Stimulated activated CD8-positive, alpha-beta memory T cell treated with anti-CD3 and anti-CD28 coated beads, Interleukin-15, amount 100 ng/mL, for 24 hours (primary cell): ENCODE measurements around the gene KRTAP4-1.
"Not testable (repeated sequence)": the region's sequence is repeated elsewhere in the genome, so short reads cannot be mapped to it uniquely, and the experiment has no call there.

Experiments
- DNase-seq: peaks from one replicate; pipeline ENCODE4 v3.0.0-alpha.2; 2020; ENCODE audit warnings: low read depth

KRTAP4-1 gene

DNA sequence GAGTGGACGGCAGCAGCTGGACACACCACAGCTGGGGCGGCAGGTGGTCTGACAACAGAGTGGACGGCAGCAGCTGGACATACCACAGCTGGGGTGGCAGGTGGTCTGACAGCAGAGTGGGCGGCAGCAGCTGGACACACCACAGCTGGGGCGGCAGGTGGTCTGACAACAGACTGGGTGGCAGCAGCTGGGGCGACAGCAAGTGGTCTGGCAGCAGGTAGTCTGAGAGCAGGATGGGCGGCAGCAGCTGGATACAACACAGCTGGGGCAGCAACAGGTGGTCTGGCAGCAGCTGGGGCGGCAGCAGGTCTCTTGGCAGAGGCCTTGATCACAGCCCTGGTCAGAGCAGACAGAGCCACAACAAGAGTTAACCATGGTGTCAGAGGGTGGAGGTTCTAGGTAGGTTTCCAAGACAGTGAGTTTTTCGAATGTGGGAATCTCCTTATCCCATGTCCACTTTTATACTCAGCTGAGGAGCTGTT, at the start of gene KRTAP4-1:
Gene KRTAP4-1, minus strand, starts transcription at position 432 of the 482 bp plus-strand sequence. Its CDS starts 57 bp downstream, at position 375.
- DNase-seq = no peak

DNA sequence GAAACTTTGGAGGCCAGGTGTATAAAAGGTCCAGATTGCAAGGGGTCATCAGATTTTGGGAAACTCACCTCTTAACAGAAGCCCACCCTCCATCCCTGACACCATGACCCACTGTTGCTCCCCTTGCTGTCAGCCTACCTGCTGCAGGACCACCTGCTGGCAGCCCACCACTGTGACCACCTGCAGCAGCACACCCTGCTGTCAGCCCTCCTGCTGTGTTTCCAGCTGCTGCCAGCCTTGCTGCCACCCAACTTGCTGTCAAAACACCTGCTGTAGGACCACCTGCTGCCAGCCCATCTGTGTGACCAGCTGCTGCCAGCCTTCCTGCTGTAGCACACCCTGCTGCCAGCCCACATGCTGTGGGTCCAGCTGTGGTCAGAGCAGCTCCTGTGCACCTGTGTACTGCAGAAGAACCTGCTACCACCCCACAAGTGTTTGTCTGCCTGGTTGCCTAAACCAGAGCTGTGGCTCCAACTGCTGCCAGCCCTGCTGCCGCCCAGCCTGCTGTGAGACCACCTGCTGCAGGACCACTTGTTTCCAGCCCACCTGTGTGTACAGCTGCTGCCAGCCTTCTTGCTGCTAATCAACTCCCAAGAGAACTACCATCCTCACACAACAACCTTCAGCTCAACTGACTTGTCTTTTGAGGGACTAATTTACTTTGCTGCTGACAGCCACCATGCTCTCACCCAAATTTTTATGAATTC, 47.8 kb upstream of the KRTAP4-1 start, which contains the start of gene KRTAP9-3:
Gene KRTAP9-3, plus strand, starts transcription at position 51 of the 707 bp plus-strand sequence. Its CDS starts 53 bp downstream, at position 104.
- DNase-seq = not testable (repeated sequence)

DNA sequence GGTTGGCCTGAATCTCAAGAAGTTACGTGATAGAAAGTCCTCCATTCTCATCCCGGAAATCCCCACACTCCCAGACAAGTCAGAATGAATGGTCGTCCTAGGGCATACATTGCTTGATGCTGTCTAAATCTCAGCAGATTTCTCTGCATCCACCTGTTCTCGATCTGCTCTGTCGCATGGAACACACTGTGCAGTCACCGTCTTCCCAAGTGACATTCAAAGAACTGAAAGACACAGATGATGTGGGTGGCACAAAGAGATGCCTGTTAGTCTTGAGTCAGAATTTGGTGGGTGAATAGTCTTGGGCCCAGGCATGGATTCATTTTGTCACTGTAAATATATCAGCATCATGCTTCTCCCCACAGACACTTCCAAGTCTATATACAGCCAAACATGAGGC, 47.0 kb upstream of the KRTAP4-1 start:
- no peak for DNase-seq

DNA sequence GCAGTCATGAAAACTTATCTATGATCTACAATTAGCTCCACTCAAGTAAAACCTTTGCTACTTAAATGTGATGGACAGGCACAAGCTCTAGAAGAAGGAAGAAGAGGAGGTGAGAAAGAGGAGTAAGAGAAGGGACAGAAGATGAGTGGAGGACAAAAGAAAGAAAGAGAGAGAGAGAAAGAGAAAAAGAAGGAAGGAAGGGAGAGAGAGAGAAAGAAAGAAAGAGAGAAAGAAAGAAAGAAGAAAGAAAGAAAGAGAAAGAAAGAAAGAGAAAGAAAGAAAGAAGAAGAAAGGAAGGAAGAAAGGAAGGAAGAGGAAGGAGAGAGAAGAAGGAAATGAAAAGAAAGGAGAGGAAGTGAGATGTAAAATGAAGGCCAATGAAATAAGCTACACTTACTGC, 45.4 kb upstream of the KRTAP4-1 start:
- no peak for DNase-seq

DNA sequence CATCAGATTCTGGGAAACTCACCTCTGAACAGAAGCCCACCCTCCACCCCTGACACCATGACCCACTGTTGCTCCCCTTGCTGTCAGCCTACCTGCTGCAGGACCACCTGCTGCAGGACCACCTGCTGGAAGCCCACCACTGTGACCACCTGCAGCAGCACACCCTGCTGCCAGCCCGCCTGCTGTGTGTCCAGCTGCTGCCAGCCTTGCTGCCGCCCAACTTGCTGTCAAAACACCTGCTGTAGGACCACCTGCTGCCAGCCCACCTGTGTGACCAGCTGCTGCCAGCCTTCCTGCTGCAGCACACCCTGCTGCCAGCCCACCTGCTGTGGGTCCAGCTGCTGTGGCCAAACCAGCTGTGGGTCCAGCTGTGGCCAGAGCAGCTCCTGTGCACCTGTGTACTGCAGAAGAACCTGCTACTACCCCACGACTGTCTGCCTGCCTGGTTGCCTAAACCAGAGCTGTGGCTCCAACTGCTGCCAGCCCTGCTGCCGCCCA, 41.9 kb upstream of the KRTAP4-1 start, which contains the start of gene KRTAP9-2:
Gene KRTAP9-2, plus strand, starts transcription at position 51 of the 498 bp plus-strand sequence. Its CDS starts 7 bp downstream, at position 58.
- not testable (repeated sequence) for DNase-seq

DNA sequence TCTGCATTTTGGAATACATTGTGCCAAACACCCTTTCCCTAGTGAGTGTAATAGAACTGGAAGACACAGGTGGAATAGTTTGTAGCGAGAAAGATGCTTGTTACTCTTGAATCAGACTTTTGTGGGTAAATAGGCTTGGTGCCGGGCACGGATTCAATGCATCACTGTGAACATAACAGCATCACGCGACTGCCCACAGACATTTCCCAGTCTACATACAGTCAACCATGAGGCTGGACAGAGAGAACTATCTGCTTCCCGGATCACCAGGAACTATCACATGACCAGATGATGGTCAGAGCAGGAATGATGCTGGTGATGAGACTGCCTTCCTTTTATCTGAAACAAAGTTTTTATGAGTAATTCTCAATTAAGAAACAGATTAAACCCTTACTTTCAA, 41.3 kb upstream of the KRTAP4-1 start:
- no peak for DNase-seq

DNA sequence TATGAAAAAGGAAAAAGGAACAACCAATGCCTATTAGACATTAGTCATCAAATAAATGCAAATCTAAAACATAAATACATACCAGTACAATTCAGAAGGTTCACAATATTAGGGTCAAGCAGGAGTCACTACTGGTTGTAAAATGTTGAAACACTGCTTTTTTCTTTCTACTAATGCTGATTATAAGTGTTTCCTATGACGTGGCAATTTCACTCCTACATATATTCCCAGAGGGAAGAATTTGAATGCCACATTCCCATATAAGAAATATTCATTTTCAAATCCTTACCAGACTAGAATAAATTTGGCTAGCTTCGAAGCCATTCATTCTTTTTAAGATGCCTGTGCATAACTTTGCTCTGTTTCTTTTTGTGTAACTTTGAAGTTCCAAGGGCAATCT, 39.1 kb upstream of the KRTAP4-1 start:
- DNase-seq = no peak

DNA sequence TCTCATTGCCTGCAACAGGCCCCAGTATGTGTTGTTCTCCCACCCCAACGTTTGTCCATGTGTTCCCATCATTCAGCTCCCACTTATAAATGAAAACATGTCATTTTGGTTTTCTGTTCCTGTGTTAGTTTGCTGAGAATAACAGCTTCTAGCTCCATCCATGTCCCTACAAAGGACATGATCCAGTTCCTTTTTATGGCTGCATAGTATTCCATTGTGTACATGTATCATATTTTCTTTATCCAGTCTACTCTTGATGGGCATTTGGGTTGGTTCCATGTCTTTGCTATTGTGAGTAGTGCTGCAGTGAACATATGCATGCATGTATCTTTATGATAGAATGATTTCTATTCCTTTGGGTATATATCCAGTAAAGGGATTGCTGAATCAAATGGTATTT, 31.0 kb upstream of the KRTAP4-1 start:
- DNase-seq = no peak

DNA sequence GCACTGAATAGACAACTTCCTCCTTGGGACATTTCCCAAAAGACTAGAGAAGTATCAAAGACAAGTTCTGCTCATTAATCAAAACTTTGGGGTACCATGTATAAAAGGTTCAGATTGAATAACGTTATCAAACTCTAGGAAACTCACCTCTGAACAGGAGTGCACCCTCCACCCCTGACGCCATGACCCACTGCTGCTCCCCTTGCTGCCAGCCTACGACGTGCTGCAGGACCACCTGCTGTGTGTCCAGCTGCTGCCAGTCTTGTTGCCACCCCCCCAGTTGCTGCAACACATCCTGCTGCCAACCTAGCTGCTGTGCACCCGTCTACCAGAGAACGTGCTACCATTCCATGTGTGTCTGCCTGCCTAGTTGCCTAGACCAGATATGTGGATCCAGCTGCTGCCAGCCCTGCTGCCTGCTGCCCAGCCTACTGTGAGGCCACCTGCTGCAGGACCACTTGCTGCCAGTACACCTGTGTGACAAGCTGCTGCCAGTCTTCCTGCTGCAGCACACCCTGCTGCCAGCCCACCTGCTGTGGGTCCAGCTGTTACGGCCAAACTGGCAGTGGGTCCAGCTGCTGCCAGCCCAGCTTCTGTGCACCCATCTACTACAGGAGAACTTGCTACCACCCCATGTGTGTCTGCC, 27.9 kb upstream of the KRTAP4-1 start:
- no peak for DNase-seq

DNA sequence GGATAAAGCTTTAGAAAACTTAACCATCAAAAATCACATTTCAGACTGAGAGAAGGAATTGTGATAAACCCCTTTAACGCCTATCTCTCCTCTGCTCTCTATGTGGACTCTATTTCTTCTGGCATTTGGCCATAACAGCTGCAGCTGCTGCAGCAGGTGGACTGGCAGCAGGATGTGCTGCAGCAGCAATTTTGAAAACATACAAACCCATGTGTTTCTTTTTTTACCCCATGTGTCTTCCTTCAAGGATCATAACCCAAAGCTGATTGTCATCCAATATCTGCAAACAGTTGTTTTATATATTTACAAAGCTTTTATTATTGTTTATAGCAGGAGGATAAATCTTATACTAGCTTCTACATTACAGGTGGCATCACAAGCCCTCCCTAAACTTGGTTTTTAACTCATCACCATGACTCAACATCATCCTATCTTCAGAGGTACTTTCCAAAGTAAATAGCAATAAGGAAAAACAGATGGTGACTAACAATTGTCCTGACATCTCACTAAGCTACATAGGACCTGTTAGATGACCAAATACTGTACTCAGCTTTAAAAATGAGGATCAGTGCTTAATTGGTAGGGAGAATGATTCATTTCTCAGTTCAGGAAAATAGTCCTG, 27.2 kb upstream of the KRTAP4-1 start:
- DNase-seq = no peak

DNA sequence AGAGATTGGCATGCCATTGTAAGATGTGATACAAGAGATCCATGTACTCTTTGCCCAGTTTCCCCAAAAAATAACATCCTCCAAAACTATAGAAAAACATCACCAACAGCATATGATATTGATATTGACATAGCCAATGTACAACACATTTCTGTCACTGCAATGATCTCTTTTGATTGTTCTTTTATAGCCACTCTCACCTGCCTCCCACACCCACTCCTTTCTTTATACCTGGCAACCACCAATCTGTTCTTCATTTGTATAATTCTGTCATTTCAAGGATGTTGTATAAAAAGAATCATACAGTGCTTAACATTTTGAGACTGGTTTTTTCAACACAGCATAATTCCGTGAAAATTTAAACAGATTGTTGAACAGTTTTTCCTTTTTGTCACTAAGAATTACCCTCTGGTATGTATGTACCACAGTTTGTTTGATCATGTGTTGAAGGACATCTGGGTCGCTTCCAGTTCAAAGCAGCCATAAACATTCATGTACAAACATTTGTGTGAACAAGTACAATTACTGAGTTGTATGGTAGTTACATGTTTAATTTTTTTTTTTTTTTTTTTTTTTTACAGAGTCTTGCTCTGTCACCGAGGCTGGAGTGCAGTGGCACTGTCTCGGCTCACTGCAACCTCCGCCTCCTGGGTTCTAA, 14.8 kb upstream of the KRTAP4-1 start:
- no peak for DNase-seq

DNA sequence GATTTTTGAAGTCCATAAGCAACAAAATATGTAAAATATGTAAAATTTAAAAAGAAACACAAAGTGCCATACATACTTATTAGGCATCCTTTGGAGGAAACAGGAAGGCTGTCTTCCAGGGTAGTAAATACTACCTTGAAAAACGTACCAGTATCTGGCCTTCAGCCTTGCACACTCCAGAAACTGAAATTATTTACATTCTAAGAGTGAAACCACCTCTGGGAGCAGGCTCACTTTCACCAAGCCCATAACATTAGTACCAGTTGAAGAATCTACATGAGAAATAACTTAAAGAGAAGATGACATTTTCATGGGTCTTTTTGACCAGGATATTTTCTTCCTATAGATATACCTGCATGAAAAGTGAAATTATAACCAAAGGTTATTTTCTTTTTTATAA, 11.4 kb upstream of the KRTAP4-1 start:
- DNase-seq = no peak

DNA sequence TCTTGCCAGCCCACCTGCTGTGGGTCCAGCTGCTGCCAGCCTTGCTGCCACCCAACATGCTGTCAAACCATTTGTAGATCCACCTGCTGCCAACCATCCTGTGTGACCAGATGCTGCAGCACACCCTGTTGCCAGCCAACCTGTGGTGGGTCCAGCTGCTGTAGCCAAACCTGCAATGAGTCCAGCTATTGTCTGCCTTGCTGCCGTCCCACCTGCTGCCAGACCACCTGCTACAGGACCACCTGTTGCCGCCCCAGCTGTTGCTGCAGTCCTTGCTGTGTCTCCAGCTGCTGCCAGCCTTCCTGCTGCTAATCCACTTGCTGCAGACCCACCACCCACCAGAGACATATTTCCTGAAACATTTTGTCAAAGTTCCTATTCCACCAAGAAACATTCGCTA, 5.6 kb upstream of the KRTAP4-1 start:
- DNase-seq = no peak

DNA sequence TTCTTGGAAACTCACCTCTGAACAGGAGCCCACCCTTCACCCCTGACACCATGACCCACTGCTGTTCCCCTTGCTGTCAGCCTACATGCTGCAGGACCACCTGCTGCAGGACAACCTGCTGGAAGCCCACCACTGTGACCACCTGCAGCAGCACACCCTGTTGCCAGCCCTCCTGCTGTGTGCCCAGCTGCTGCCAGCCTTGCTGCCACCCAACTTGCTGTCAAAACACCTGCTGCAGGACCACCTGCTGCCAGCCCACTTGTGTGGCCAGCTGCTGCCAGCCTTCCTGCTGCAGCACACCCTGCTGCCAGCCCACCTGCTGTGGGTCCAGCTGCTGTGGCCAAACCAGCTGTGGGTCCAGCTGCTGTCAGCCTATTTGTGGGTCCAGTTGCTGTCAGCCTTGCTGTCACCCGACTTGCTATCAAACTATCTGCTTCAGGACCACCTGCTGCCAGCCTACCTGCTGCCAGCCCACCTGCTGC, 5.2 kb upstream of the KRTAP4-1 start, which contains the start of gene KRTAP9-1:
Gene KRTAP9-1, plus strand, starts transcription at position 51 of the 482 bp plus-strand sequence. Its CDS starts 0 bp downstream, at position 51.
- DNase-seq = not testable (repeated sequence)

DNA sequence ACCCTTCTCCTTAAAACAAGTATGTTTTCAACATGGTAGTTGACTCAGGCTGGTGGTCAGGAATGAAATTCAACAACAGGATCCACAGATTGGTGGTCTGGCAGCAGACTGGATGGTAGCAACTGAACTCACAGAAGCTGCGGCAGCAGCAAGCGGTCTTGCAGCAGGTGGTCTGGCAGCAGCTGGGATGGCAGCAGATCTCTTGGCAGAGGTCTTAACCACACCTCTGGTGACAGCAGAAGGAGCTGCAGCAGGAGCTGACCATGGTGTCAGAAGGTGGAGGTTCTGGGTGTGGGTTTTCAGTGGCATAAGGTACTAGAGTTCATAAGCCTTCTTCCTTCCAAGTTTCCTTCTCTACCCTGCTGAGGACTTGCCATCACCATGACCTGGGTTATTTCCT, 2.2 kb upstream of the KRTAP4-1 start:
- DNase-seq = no peak

DNA sequence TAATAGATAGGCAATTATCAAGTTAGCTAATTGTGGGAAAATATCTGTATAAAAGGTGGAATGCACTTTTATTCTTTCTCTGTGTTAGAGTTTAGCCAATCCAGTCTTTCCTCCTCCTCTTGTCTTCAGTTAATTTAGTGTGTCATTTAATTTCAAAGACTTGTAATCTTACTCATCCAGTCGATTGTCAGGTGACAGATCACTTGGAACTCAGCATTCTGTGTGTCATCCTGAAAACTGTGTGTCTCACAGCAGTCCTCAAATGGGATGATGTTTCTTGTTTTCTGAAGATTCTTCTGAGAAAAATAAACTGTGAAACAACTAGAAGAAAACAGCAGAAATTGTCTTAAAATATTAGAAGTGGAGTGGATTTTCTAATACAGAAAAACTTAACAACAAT, 290 bp upstream of the KRTAP4-1 start:
- DNase-seq = no peak

DNA sequence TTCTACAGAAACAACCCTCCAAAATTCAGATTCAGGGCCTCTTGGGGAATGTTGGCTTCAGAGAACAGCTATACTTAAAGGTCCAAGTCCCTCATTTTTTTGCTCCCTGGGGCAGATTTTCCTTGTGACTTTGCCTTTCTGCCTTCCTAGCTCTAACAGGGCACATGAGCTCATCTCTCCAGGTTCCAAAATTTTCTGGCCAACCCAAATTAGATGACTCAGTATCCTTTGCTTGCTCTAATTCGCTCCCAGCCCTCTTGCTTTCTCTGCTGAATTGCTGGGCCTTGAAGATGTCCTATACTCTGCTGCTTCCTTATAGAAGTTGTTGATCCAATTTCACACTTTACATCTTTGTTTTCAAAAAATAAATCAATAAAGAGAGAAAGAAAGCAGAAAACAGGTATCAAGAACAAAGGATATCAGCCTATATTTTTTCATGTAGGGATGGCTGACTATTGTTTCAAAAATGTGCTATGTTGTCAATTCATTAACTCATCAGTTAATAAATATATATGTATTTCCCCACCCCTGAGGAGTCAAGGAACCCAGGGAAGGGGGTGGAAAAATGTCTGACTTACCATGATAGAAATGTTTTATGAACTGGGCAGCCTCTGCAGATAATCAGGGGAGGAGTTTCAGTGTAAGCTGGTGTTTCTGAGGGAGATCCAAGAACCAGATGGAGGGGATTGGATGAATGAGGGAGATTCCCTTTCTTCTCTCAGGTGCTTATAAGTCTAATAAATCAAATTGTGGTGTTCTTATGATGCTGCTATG, 5.7 kb downstream of the KRTAP4-1 start:
- no peak for DNase-seq

DNA sequence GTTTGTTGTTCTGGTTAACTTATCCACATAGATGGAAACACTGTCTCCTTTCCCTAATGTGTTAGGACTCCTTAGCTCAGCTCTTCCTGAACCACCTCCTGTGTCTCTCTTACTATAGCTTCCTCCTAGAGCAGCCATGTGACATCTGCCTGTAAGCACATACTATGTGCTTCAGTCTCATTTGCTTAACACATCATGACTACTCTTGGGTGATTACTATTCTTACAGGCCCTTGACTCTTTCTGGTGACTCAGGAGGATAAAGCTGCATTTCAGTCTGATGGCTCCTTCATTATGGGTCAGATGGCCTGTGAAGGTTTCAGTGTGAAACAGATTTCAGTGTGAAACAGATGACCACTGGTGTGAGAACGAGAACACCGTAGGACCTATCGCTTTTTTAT, 6.4 kb downstream of the KRTAP4-1 start:
- no peak for DNase-seq

DNA sequence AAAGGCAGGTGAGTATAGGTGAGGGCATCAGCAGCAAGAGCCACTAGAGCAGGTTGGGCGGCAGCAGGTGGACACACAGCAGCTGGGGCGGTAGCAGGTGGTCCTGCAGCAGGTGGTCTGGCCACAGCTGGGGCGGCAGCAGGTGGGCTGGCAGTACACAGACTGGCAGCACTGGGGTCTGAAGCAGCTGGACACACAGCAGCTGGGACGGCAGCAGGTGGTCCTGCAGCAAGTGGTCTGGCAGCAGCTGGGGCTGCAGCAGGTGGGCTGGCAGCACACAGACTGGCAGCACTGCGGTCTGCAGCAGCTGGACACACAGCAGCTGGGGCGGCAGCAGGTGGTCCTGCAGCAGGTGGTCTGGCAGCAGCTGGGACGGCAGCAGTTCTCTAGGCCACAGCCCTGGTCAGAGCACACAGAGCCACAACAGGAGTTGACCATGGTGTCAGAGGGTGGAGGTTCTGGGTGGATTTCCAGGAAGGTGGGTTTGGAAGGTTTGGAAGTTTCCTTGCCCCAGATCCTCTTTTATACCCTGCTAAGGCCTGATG, 6.9 kb downstream of the KRTAP4-1 start, which contains the start of gene KRTAP4-2:
Gene KRTAP4-2, minus strand, starts transcription at position 495 of the 545 bp plus-strand sequence. Its CDS starts 57 bp downstream, at position 438.
- DNase-seq = no peak

DNA sequence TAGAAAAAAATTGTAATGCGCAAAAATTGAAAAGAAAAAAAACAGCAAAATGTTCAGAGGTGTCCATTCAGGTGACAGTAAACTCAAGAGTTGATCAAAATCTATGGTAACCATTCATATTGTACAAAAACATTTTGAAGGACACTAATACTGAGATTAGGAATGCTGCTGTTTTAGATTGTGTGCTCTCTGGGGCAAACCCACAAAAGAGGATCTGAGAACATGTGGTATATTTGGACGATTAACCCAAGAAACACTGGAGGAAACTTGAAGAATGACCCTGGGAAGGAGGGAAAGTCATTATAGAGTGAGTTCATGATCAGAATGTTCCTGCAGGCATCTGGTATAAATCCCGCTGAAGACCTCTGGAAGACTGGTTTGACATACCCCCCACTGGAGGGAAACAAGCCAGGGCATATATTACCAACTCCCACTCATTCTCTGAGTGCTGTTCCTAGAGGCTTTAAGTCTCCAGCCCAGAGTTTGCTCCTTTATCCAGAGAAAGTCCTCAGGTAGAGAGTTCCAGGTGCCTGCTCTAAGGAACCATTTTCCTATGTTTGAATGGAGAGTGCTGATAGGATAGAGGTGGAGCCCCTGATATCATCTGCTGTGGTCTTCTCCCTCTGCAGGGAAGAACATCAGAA, 7.8 kb downstream of the KRTAP4-1 start:
- no peak for DNase-seq
